GM18498 (cell line): Measurements from ENCODE around the gene TLX1.

Experiments used
- ATAC-seq: cut with Tn5 transposase; IDR thresholded peaks from one replicate; pipeline ENCODE4 v1.9.1; 2021; ENCODE audit warnings: mild to moderate bottlenecking, moderate library complexity; ENCODE audit not compliant: unreplicated experiment

TLX1 gene

DNA sequence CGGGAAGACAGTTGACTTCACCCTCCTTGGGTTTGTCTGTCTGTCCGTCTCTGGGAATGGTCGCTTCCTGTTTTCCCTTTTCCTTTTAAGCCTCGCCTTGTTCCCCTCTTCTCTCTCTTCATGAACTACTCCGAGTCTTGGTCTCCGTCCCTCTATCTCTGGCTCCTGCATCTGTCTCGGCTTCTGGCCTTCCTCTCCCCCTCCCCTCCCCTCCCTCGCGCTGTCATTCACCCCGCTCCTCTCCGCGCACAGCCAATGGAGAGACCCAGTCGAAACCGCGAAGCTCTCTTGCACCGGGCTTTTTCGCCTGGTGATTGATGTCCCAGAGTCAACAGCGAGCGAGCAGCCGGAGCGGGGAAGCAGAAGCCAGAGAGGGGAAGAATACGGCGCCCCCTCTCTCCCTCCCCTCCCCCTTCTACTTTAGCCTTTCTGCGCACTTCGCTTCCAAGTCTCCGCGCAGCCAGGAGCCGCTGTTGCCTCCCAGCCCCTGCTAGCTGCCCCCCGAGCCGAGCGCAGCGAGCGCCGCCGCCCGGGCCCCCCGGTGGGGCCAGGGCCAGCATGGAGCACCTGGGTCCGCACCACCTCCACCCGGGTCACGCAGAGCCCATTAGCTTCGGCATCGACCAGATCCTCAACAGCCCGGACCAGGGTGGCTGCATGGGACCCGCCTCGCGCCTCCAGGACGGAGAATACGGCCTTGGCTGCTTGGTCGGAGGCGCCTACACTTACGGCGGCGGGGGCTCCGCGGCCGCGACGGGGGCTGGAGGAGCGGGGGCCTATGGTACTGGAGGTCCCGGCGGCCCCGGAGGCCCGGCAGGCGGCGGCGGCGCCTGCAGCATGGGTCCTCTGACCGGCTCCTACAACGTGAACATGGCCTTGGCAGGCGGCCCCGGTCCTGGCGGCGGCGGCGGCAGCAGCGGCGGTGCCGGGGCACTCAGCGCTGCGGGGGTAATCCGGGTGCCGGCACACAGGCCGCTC lies at the start of gene TLX1:
TSS of gene TLX1 (plus strand) at position 317 of the 978 bp plus-strand sequence. CDS start at position 559, 242 bp downstream.
- ATAC-seq = no peak

- ATAC-seq = no peak
These were observed 45.3 kb upstream of the TLX1 start for GRCh38 chr10:101085846-101086245.

DNA sequence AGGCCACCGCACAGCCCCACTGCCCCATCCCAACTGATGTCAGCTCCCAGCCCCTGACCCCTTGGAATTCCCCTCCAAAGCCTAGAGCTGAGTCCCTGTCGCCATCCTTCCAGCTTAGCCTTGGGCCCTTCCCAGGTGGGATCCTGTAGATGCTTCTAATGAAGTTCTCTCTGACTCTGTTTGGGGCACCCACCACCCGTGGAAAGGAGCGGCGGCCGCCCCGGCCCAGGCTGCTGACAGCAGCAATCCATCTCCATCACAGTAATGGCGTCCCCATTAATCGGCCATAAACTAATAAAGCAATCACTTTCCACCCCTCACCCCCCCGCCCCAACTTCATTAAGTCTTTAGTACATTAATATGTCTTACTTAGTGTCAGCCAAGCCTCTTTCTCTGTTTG lies 43.7 kb upstream of the TLX1 start:
- no peak for ATAC-seq

GRCh38 chr10:101087965-101088364 lies 43.1 kb upstream of the TLX1 start:
- no peak for ATAC-seq

GRCh38 chr10:101089520-101090299 lies 41.4 kb upstream of the TLX1 start:
- no peak for ATAC-seq

DNA sequence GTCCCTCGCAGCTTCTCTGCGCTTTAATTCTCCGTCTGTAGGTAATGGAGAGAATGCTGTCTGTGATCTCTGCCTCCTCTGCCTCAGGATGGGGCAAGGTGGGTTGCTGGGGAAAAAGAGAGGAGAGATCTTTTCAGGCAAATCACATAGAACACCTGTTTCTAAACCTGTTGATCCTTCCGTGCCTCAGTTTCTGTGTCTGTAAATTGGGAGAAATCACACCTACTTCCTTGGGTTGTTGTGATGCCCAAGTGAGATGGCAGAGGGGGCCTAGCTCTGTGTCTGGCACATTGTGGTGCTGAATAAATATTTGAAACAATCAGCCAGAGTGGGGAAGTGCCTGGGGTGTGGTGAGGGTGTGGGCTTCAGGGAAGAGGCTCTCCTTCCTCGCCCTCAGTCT lies 40.5 kb upstream of the TLX1 start:
- no peak for ATAC-seq

GRCh38 chr10:101091546-101092290 lies 39.4 kb upstream of the TLX1 start:
- ATAC-seq = no peak

- no peak for ATAC-seq
These were observed 38.2 kb upstream of the TLX1 start for GRCh38 chr10:101092881-101093354.

- ATAC-seq = no peak
These were observed 36.8 kb upstream of the TLX1 start for GRCh38 chr10:101094121-101094879.

GRCh38 chr10:101095004-101095403 lies 36.1 kb upstream of the TLX1 start:
- ATAC-seq = no peak

DNA sequence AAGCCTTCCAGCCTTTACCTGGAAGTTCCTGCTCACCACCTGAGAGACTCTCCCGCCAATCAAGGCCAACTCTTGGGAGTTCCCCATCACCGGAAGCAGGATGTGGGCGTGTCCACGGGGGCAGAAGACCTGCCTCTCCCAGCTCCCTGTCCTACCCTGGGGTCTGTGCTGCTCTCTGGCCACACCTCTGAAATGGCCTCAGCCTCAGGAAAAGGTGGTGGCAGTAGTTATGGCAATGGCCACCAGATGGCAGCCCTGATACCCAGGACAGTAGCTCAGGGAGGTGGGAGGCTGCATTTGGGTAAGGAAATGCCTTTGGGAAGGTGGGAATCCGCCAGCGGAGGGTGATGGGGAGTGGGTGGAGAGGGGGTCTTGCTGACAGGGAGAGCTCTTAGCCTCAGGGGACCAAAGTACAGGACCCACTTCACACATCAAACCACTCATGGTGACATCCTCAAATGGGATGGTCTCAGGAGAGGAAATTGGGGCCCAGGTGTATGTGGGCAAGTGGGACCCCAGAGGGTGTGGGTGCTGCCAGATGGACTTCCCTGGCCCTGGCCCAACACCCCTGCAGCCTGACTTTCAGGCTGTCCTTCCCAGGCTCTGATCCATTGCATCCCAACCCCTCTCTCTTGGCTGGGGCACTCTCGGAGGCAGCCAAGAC lies 35.4 kb upstream of the TLX1 start:
- ATAC-seq = peak; percentile 71

GRCh38 chr10:101096378-101096777 lies 34.7 kb upstream of the TLX1 start:
- ATAC-seq = no peak

DNA sequence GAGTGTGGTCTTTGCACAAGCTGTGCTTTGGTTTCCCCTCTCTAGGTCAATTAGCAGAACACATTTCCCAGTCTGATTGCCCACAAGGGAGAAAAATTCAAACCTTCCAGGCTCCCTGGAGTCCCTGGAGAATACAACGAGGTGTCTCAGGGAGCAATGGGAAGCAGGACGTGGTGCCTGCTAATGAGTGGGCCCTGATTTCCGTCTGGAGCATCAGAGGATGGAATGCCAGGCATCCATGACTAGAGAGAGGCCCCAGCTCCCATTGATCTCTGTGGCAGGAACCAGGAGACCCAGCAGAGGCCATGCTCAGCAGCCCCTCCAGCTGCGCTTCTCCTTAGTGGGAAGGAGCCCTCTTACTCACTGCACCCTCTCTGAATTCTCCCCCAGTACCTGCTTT lies 33.2 kb upstream of the TLX1 start:
- no peak for ATAC-seq

DNA sequence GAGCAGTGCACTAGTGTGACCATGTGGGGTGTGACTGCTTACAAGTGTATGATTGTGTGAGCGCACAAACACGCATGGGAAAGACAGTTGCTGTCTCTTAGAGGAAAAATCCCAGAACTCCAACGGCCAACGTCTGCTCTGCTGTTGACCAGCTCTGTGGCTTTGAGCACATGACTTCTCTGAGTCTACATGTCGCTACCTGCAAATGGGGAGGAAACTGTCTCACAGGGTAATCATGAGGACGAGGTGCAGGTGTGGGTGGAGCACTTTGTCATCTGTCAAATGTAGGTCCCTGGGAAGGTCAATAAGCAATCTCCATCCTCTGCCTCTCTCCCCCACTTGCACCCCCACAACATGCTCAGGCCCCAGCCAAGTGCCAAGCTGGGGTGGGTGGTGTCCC lies 31.2 kb upstream of the TLX1 start:
- ATAC-seq = no peak

GRCh38 chr10:101101372-101101881 lies 29.7 kb upstream of the TLX1 start:
- no peak for ATAC-seq

DNA sequence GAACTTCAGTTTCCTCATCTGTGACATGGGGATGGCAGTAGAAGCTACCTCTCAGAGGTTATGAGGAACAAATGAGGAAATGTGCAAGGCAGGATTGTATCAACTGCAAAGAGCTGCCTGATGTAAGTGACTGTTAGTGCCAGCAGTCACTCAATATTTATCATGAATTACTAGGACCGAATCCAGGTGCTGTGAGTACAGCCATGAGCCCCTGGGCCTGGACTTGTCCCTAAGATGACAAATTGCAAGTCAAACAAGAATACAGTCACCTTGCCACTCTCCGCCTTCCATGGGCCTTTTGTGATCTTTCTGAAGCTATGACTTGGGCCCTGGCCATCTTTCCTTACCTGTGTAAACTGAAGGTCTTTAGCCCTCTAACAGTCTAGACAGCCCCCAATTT lies 27.7 kb upstream of the TLX1 start:
- ATAC-seq = no peak

DNA sequence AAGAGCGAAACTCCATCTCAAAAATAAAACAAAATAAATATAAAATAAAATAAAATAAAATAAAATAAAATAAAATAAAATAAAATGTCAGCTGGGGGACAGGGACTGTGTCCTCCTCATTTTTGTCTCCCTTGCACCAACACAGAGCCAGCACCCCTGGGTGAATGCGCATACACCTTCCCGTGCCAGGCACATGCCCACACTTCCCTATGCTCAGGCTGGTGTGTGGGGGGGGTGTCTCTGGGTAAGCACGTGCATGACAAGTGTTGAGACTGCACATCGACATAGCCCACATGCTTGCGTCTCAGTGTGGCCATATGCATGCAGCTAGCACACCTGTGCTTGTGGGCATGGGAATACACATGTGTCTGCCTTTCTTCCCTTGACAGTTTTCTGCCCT lies 24.7 kb upstream of the TLX1 start:
- no peak for ATAC-seq

DNA sequence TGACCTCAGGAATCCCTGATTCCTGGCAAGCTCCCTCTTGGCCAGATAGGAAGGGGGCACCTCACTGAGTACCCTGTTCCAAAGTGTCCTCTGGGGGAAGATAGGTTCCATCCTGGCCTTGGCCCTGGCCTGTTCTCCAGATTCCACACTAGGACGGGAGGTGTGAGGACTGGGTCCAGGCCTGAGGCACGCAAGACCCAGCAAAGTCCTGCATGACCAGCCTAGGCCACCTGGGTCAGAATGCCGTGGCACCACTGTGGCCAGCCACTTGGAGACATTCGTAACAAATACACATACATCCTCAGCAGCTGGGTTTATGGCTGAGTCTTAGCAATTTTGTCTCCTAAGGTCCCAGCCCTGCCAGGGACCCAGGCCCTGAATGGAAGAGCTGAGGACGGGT lies 23.3 kb upstream of the TLX1 start:
- ATAC-seq = no peak

DNA sequence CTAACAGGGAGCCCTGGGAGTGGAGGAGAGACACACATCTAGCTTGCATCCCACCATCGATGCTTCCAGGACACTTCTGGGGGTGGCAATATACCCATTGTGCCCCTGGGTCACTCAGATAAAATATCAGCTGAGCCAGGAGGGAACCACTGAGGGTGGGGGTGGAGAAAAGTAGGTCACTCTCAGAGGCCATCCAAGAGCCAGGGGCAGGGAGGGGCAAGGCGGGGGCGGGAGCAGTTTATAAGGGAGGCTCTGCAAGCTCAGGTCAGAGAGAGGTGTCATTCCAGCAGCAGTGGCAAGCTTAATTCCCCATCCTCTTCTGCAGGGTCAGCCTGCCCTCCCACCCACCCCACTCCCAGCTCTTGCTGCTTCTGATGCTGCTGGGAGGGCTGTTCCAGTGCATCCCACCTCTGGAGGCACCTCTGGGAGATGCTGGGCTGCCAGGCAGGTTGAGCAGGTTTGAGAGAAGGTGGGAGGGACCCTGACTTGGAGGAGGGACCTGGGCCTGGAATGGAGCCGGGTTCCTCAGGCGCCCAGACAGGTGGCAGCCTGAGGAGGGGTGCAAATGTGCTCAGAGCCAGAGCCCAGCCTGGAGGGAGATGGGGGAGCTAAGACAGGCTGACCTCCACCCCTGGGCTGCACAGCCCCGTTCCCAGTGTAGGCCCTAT lies 20.1 kb upstream of the TLX1 start:
- no peak for ATAC-seq
